CD4-positive, alpha-beta T cell (primary cell): ENCODE results near the gene R3HDM2. TPM values are rescaled to one million over a fixed set of nuclear protein-coding genes. Genes with fewer than 3 reads are reported as not detected.

ENCODE experiments used
- ATAC-seq: fragments of 200-7000 bp; cut with Tn5 transposase; one replicate; pipeline ENCODE4 v1.10.0; 2022; ENCODE audit warnings: mild to moderate bottlenecking; ENCODE audit not compliant: poor library complexity
- CTCF ChIA-PET: fragments of 350-600 bp; sonication (Branson Sonifier 250); formaldehyde crosslinking; loops from one replicate; lab custom pipeline; 2021; ENCODE audit warnings: antibody characterized with exemption, inconsistent platforms; lab: Charles Lee
- POLR2A ChIA-PET: fragments of 350-600 bp; sonication (Branson Sonifier 250); formaldehyde crosslinking; loops from one replicate; lab custom pipeline; 2021; ENCODE audit warnings: antibody characterized with exemption, inconsistent platforms; lab: Charles Lee
- DNase-seq, 14 experiments: peaks; one replicate each; pipeline ENCODE4 v3.0.0-alpha.2; 2013 to 2020; ENCODE audit warnings: mixed read lengths in 2 of 14
- H3K27ac ChIP-seq, 2 donors: one replicate each; pipeline versions ENCODE4 v1.5.1 to v1.7.0; 2013; ENCODE audit warnings: low read length in 2 of 2, low read depth in 1 of 2, mild to moderate bottlenecking in 1 of 2
- H3K27me3 ChIP-seq, 2 experiments: 1 replicate in 1 of 2; 2 replicates in 1 of 2; pipeline versions ENCODE4 v1.6.1 to v1.7.0; 2013; ENCODE audit warnings: low read length in 2 of 2, control low read depth in 1 of 2, mild to moderate bottlenecking in 1 of 2, moderate library complexity in 1 of 2; ENCODE audit not compliant: insufficient read depth in 2 of 2, control insufficient read depth in 1 of 2
- H3K36me3 ChIP-seq: one replicate; pipeline ENCODE4 v1.6.1; 2013; ENCODE audit warnings: low read length, control low read depth; ENCODE audit not compliant: insufficient read depth
- H3K4me1 ChIP-seq: one replicate; pipeline ENCODE4 v1.6.1; 2013; ENCODE audit warnings: low read length, control low read depth; ENCODE audit not compliant: insufficient read depth
- H3K4me3 ChIP-seq: one replicate; pipeline ENCODE4 v1.5.1; 2013; ENCODE audit warnings: mild to moderate bottlenecking, low read length, moderate library complexity
- H3K9me3 ChIP-seq, 2 experiments: 1 replicate in 1 of 2; 2 replicates in 1 of 2; pipeline versions ENCODE4 v1.6.1 to v1.7.0; 2013; ENCODE audit warnings: low read length in 2 of 2, mild to moderate bottlenecking in 2 of 2, control low read depth in 1 of 2, moderate library complexity in 1 of 2; ENCODE audit not compliant: control insufficient read depth in 1 of 2, insufficient read depth in 1 of 2
- H3K27ac Mint-ChIP-seq: one replicate; pipeline ENCODE4 v1.8.0; 2020; ENCODE audit warnings: mixed read lengths
- H3K27me3 Mint-ChIP-seq: one replicate; pipeline ENCODE4 v1.8.0; 2021; ENCODE audit warnings: mixed read lengths
- H3K36me3 Mint-ChIP-seq: one replicate; pipeline ENCODE4 v1.8.0; 2021; ENCODE audit warnings: low read depth, mixed read lengths
- H3K4me1 Mint-ChIP-seq: one replicate; pipeline ENCODE4 v1.8.0; 2021; ENCODE audit warnings: low read depth, mixed read lengths
- H3K4me3 Mint-ChIP-seq: one replicate; pipeline ENCODE4 v1.8.0; 2020; ENCODE audit warnings: mild to moderate bottlenecking, mixed read lengths
- H3K9me3 Mint-ChIP-seq: one replicate; pipeline ENCODE4 v1.8.0; 2020; ENCODE audit warnings: mixed read lengths
- CTCF ChIP-seq: fragments of 200-600 bp; IDR thresholded peaks from one replicate; pipeline ENCODE4 v1.8.0; 2022; ENCODE audit warnings: antibody characterized with exemption, mild to moderate bottlenecking
- intact Hi-C, 2 experiments: fragments of 100-400 bp; cut with DNase I in 1 of 2; cut with micrococcal nuclease in 1 of 2; formaldehyde crosslinking; loops; one replicate each; pipeline versions ENCODE4 v1.15.1 to v1.9.0; 2023 to 2025; cut with DNase I, micrococcal nuclease
- total RNA-seq, 174 experiments: library from RNA in 2 of 174; stranded (reverse) in 2 of 174; gene quantifications; one replicate each; pipeline ENCODE4 v1.2.3 and lab custom pipeline; 2021 to 2026

The R3HDM2 gene
- total RNA-seq, 2 experiments from 2014 or later, result 106 to 115 TPM

DNA sequence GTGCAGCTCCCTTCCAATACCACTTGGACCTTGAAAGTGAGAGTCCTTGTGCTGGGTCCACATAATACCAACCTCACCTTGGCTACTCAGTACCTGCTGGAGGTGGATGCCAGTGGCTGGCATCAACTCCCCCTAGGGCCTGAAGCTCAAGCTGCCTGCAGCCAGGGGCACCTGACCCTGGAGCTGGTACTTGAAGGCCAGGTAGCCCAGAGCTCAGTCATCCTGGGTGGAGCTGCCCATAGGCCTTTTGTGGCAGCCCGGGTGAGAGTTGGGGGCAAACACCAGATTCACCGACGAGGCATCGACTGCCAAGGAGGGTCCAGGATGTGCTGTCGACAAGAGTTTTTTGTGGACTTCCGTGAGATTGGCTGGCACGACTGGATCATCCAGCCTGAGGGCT is 18.5 kb upstream of the R3HDM2 start:
- intact Hi-C loops, result no loop called here
- H3K27ac Mint-ChIP-seq, result no peak overlapping the region
- H3K4me1 Mint-ChIP-seq, result no peaks in the 10 kb centered on the region

GRCh38 chr12:57448669-57449068 is 17.8 kb upstream of the R3HDM2 start:
- Mint-ChIP-seq H3K27ac (no peak overlapping the region), H3K36me3 (no peaks in the 10 kb centered on the region), H3K27me3 (no peaks in the 10 kb centered on the region), H3K4me3 (no peak overlapping the region), H3K9me3 (no peaks in the 10 kb centered on the region), H3K4me1 (no peaks in the 10 kb centered on the region)
- POLR2A ChIA-PET, result no interaction called here
- peaks cover 0 to 4% of the 10 kb centered on the region in 2 experiments for H3K27me3 ChIP-seq
- no peak overlapping the region for H3K4me3 ChIP-seq
- no peak overlapping the region for H3K27ac ChIP-seq
- TF ChIP-seq CTCF, result no peak
- no peaks in the 10 kb centered on the region for H3K9me3 ChIP-seq
- peaks cover 3% of the 10 kb centered on the region for H3K4me1 ChIP-seq
- CTCF ChIA-PET, result interaction anchor here (1.6 kb wide), 1 partner anchor 10 kb away, joined by 3 read pairs; the partner anchor contains the start of gene GLI1
- H3K36me3 ChIP-seq, result no peaks in the 10 kb centered on the region
- DNase-seq (no peak), ATAC-seq (no peak)
- intact Hi-C loops, result no loop called here

More for the DNA sequence above, 18.5 kb upstream of the R3HDM2 start:
- Histone ChIP-seq H3K4me1 (peaks cover 3% of the 10 kb centered on the region), H3K27ac (no peak overlapping the region), H3K9me3 (no peaks in the 10 kb centered on the region), H3K36me3 (no peaks in the 10 kb centered on the region), H3K4me3 (no peak overlapping the region), H3K27me3 (peaks cover 0 to 4% of the 10 kb centered on the region in 2 experiments)
- DNase-seq (no peak), ATAC-seq (no peak)
- no peak overlapping the region for H3K4me3 Mint-ChIP-seq
- no peaks in the 10 kb centered on the region for H3K27me3 Mint-ChIP-seq
- no peaks in the 10 kb centered on the region for H3K9me3 Mint-ChIP-seq
- H3K36me3 Mint-ChIP-seq, result no peaks in the 10 kb centered on the region
- ChIA-PET POLR2A (no interaction called here), CTCF (interaction anchor here (1.6 kb wide), 1 partner anchor 10 kb away, joined by 3 read pairs; the partner anchor contains the start of gene GLI1)
- TF ChIP-seq CTCF, result no peak

DNA sequence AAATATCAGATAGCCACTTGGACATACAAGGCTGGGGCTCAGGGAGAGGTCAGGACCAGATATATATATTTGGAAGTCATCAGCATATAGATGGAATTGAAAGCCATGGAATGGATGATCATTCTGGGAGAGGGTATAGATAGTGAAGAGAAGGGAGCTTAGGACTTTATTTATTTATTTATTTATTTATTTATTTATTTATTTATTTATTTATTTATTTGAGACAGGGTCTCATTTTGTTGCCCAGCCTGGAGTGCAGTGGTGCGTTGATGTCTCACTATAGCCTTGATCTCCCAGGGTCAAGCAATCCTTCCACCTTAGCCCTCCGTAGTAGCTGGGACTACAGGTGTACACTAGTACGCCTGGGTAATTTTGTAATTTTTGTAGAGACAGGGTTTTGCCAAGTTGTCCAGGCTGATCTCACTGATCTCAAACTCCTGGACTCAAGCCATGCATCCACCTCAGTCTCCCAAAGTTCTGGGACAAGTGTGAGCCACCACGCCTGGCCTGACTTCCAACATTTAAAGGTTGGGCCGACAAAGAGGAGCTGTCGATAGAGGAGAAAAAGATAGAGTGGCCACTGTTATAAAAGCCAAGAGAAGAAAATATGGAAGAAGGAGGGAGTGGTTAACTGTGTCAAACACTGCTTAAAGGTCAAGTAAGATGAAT is 15.6 kb upstream of the R3HDM2 start:
- H3K27ac Mint-ChIP-seq, result no peak overlapping the region
- no peaks in the 10 kb centered on the region for H3K36me3 Mint-ChIP-seq

More for the DNA sequence above, 15.6 kb upstream of the R3HDM2 start:
- no peak overlapping the region for H3K4me3 ChIP-seq
- no peaks in the 10 kb centered on the region for H3K4me1 ChIP-seq
- no peak for ATAC-seq
- Mint-ChIP-seq H3K27me3 (no peaks in the 10 kb centered on the region), H3K4me1 (no peaks in the 10 kb centered on the region), H3K4me3 (no peak overlapping the region), H3K9me3 (no peaks in the 10 kb centered on the region)
- intact Hi-C loops, result no loop called here
- DNase-seq, result no peak
- H3K27me3 ChIP-seq, result peaks cover 0 to 1% of the 10 kb centered on the region in 2 experiments
- no peak overlapping the region for H3K27ac ChIP-seq
- H3K9me3 ChIP-seq, result peaks cover 0 to 5% of the 10 kb centered on the region in 2 experiments
- ChIA-PET CTCF (no interaction called here), POLR2A (no interaction called here)
- no peak for TF ChIP-seq CTCF
- no peaks in the 10 kb centered on the region for H3K36me3 ChIP-seq
